ENCODE data around the gene MEF2D.

The MEF2D gene

DNA sequence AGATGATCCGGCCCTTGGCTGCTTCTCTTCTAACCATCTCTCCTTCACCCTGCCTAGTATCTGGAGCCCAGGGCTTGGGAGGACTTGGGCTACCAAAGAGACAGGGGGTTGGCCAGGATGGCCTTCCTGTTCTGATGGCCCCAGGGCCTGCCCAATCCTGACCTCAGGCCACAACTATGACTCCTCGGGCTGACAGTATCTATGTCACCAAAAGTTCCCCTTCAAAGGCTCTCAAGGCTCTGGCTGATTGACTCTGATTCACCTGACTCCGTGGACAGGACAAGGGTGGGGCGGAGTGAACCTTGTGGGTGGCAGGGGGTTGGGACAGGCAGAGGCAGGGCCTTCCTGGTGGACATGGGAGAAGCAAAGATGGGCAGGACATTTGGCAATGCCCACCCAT, 12.7 kb downstream of the MEF2D start:
- H3K4me1 ChIP-seq (ENCODE audit: control insufficient read depth, insufficient read depth, low read length), result peaks cover 16% of the 10 kb centered on the region
- H3K36me3 ChIP-seq (ENCODE audit: control insufficient read depth in 2 of 2, insufficient read depth in 1 of 2, low read length in 2 of 2), result peaks cover 0 to 12% of the 10 kb centered on the region in 2 experiments; a peak in 1 of 3 replicates
- CTCF ChIA-PET, result interaction anchor here (0.7 to 0.9 kb wide), 3 partner anchors 22 to 275 kb away, joined by 3 read pairs; no protein-coding TSS in a partner anchor

More for the DNA sequence above, 12.7 kb downstream of the MEF2D start:
- TF ChIP-seq MYNN (tag by site-specific recombination; IDR thresholded peaks at IDR 0.05; ENCODE audit: borderline replicate concordance), result no peak
- TF ChIP-seq ZNF654 (tag by site-specific recombination; IDR thresholded peaks at IDR 0.05; ENCODE audit: low read depth), result no peak
- TF ChIP-seq ZNF791 (tag by site-specific recombination; IDR thresholded peaks at IDR 0.05), result no peak
- TF ChIP-seq, protein P1, sequence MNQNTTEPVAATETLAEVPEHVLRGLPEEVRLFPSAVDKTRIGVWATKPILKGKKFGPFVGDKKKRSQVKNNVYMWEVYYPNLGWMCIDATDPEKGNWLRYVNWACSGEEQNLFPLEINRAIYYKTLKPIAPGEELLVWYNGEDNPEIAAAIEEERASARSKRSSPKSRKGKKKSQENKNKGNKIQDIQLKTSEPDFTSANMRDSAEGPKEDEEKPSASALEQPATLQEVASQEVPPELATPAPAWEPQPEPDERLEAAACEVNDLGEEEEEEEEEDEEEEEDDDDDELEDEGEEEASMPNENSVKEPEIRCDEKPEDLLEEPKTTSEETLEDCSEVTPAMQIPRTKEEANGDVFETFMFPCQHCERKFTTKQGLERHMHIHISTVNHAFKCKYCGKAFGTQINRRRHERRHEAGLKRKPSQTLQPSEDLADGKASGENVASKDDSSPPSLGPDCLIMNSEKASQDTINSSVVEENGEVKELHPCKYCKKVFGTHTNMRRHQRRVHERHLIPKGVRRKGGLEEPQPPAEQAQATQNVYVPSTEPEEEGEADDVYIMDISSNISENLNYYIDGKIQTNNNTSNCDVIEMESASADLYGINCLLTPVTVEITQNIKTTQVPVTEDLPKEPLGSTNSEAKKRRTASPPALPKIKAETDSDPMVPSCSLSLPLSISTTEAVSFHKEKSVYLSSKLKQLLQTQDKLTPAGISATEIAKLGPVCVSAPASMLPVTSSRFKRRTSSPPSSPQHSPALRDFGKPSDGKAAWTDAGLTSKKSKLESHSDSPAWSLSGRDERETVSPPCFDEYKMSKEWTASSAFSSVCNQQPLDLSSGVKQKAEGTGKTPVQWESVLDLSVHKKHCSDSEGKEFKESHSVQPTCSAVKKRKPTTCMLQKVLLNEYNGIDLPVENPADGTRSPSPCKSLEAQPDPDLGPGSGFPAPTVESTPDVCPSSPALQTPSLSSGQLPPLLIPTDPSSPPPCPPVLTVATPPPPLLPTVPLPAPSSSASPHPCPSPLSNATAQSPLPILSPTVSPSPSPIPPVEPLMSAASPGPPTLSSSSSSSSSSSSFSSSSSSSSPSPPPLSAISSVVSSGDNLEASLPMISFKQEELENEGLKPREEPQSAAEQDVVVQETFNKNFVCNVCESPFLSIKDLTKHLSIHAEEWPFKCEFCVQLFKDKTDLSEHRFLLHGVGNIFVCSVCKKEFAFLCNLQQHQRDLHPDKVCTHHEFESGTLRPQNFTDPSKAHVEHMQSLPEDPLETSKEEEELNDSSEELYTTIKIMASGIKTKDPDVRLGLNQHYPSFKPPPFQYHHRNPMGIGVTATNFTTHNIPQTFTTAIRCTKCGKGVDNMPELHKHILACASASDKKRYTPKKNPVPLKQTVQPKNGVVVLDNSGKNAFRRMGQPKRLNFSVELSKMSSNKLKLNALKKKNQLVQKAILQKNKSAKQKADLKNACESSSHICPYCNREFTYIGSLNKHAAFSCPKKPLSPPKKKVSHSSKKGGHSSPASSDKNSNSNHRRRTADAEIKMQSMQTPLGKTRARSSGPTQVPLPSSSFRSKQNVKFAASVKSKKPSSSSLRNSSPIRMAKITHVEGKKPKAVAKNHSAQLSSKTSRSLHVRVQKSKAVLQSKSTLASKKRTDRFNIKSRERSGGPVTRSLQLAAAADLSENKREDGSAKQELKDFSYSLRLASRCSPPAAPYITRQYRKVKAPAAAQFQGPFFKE (tag by site-specific recombination; IDR thresholded peaks at IDR 0.05; ENCODE audit: borderline replicate concordance), result no peak
- no peak for TF ChIP-seq ZNF239 (tag by site-specific recombination; IDR thresholded peaks at IDR 0.05)
- no peak for TF ChIP-seq ZNF416 (tag by site-specific recombination; IDR thresholded peaks at IDR 0.05)
- TF ChIP-seq, protein P2, sequence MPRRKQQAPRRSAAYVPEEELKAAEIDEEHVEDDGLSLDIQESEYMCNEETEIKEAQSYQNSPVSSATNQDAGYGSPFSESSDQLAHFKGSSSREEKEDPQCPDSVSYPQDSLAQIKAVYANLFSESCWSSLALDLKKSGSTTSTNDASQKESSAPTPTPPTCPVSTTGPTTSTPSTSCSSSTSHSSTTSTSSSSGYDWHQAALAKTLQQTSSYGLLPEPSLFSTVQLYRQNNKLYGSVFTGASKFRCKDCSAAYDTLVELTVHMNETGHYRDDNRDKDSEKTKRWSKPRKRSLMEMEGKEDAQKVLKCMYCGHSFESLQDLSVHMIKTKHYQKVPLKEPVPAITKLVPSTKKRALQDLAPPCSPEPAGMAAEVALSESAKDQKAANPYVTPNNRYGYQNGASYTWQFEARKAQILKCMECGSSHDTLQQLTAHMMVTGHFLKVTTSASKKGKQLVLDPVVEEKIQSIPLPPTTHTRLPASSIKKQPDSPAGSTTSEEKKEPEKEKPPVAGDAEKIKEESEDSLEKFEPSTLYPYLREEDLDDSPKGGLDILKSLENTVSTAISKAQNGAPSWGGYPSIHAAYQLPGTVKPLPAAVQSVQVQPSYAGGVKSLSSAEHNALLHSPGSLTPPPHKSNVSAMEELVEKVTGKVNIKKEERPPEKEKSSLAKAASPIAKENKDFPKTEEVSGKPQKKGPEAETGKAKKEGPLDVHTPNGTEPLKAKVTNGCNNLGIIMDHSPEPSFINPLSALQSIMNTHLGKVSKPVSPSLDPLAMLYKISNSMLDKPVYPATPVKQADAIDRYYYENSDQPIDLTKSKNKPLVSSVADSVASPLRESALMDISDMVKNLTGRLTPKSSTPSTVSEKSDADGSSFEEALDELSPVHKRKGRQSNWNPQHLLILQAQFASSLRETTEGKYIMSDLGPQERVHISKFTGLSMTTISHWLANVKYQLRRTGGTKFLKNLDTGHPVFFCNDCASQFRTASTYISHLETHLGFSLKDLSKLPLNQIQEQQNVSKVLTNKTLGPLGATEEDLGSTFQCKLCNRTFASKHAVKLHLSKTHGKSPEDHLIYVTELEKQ (tag by site-specific recombination; IDR thresholded peaks at IDR 0.05; ENCODE audit: borderline replicate concordance), result no peak
- TF ChIP-seq ZNF37A (tag by site-specific recombination; IDR thresholded peaks at IDR 0.05), result no peak
- TF ChIP-seq, protein P3, sequence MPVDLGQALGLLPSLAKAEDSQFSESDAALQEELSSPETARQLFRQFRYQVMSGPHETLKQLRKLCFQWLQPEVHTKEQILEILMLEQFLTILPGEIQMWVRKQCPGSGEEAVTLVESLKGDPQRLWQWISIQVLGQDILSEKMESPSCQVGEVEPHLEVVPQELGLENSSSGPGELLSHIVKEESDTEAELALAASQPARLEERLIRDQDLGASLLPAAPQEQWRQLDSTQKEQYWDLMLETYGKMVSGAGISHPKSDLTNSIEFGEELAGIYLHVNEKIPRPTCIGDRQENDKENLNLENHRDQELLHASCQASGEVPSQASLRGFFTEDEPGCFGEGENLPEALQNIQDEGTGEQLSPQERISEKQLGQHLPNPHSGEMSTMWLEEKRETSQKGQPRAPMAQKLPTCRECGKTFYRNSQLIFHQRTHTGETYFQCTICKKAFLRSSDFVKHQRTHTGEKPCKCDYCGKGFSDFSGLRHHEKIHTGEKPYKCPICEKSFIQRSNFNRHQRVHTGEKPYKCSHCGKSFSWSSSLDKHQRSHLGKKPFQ (tag by site-specific recombination; IDR thresholded peaks at IDR 0.05), result no peak
- TF ChIP-seq, protein P4, sequence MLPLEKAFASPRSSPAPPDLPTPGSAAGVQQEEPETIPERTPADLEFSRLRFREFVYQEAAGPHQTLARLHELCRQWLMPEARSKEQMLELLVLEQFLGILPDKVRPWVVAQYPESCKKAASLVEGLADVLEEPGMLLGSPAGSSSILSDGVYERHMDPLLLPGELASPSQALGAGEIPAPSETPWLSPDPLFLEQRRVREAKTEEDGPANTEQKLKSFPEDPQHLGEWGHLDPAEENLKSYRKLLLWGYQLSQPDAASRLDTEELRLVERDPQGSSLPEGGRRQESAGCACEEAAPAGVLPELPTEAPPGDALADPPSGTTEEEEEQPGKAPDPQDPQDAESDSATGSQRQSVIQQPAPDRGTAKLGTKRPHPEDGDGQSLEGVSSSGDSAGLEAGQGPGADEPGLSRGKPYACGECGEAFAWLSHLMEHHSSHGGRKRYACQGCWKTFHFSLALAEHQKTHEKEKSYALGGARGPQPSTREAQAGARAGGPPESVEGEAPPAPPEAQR (tag by site-specific recombination; IDR thresholded peaks at IDR 0.05), result no peak
- TF ChIP-seq ZNF621 (tag by site-specific recombination; IDR thresholded peaks at IDR 0.05), result no peak
- POLR2A ChIA-PET, result interaction anchor here (1.6 kb wide), 1 partner anchor 13 kb away, joined by 6 read pairs; no protein-coding TSS in a partner anchor
- Histone ChIP-seq H3K27ac (ENCODE audit: extremely low read depth, low read depth, low read length) (no peak overlapping the region), H3K4me3 (ENCODE audit: low read depth, low read length) (no peak overlapping the region), H3K9me3 (ENCODE audit: control insufficient read depth, insufficient read depth, low read depth, low read length) (no peaks in the 10 kb centered on the region)
